ENCODE results near the gene SLC30A1.
"Not testable (repeated sequence)": the region's sequence is repeated elsewhere in the genome, so short reads cannot be mapped to it uniquely, and the experiment has no call there.

Gene SLC30A1

GRCh38 chr1:211543025-211543424 lies 35.9 kb downstream of the SLC30A1 start:
- H3K36me3 Mint-ChIP-seq (ENCODE audit: low read depth) = no peaks in the 10 kb centered on the region
- H3K4me3 Mint-ChIP-seq = no peak overlapping the region
- H3K4me1 Mint-ChIP-seq = peaks cover 24% of the 10 kb centered on the region
- no peak overlapping the region for H3K27ac Mint-ChIP-seq
- peaks cover 11% of the 10 kb centered on the region for H3K27me3 Mint-ChIP-seq (ENCODE audit: low read depth)
- TF ChIP-seq CTCF (IDR thresholded peaks at IDR 0.05; ENCODE audit: unreplicated experiment in 3 of 3) = no peak
- H3K9me3 Mint-ChIP-seq = peaks cover 14% of the 10 kb centered on the region

GRCh38 chr1:211541720-211542477 lies 37.1 kb downstream of the SLC30A1 start:
- peaks cover 11% of the 10 kb centered on the region for H3K27me3 Mint-ChIP-seq (ENCODE audit: low read depth)
- H3K9me3 Mint-ChIP-seq = peaks cover 14% of the 10 kb centered on the region
- peaks cover 25% of the 10 kb centered on the region for H3K4me1 Mint-ChIP-seq
- H3K27ac Mint-ChIP-seq = peak overlapping the region; percentile 51 to 72 (median 62)
- H3K36me3 Mint-ChIP-seq (ENCODE audit: low read depth) = no peaks in the 10 kb centered on the region
- no peak for TF ChIP-seq CTCF (IDR thresholded peaks at IDR 0.05; ENCODE audit: unreplicated experiment in 3 of 3)
- H3K4me3 Mint-ChIP-seq = peak overlapping the region in 1 of 3 experiments; percentile 3

GRCh38 chr1:211541278-211541677 lies 37.7 kb downstream of the SLC30A1 start:
- H3K4me3 Mint-ChIP-seq = no peak overlapping the region
- no peak for TF ChIP-seq CTCF (IDR thresholded peaks at IDR 0.05; ENCODE audit: unreplicated experiment in 3 of 3)
- H3K27me3 Mint-ChIP-seq (ENCODE audit: low read depth) = peaks cover 11% of the 10 kb centered on the region
- H3K4me1 Mint-ChIP-seq = peaks cover 25% of the 10 kb centered on the region
- H3K27ac Mint-ChIP-seq = peak overlapping the region in 2 of 3 experiments; percentile 62 to 72
- H3K36me3 Mint-ChIP-seq (ENCODE audit: low read depth) = no peaks in the 10 kb centered on the region
- H3K9me3 Mint-ChIP-seq = peaks cover 14% of the 10 kb centered on the region

- not testable (repeated sequence) for H3K4me3 Mint-ChIP-seq; H3K36me3 Mint-ChIP-seq (ENCODE audit: low read depth); H3K27ac Mint-ChIP-seq
- Mint-ChIP-seq H3K9me3 (peaks cover 14% of the 10 kb centered on the region), H3K27me3 (ENCODE audit: low read depth) (peaks cover 11% of the 10 kb centered on the region), H3K4me1 (peaks cover 25% of the 10 kb centered on the region)
Observed at GRCh38 chr1:211540824-211541223, 38.1 kb downstream of the SLC30A1 start.

GRCh38 chr1:211538287-211538686 lies 40.7 kb downstream of the SLC30A1 start:
- Mint-ChIP-seq H3K4me3 (no peak overlapping the region), H3K27ac (no peak overlapping the region), H3K27me3 (ENCODE audit: low read depth) (peaks cover 14% of the 10 kb centered on the region), H3K36me3 (ENCODE audit: low read depth) (no peaks in the 10 kb centered on the region), H3K9me3 (peaks cover 14% of the 10 kb centered on the region), H3K4me1 (peaks cover 25% of the 10 kb centered on the region)
- TF ChIP-seq CTCF (IDR thresholded peaks at IDR 0.05; ENCODE audit: unreplicated experiment in 3 of 3) = no peak

GRCh38 chr1:211537253-211537652 lies 41.7 kb downstream of the SLC30A1 start:
- H3K4me3 Mint-ChIP-seq = no peak overlapping the region
- H3K36me3 Mint-ChIP-seq (ENCODE audit: low read depth) = no peaks in the 10 kb centered on the region
- no peak for TF ChIP-seq CTCF (IDR thresholded peaks at IDR 0.05; ENCODE audit: unreplicated experiment in 3 of 3)
- peaks cover 14% of the 10 kb centered on the region for H3K9me3 Mint-ChIP-seq
- H3K27me3 Mint-ChIP-seq (ENCODE audit: low read depth) = peaks cover 14% of the 10 kb centered on the region
- H3K27ac Mint-ChIP-seq = no peak overlapping the region
- H3K4me1 Mint-ChIP-seq = peaks cover 24% of the 10 kb centered on the region
